Stimulated activated effector memory CD8-positive, alpha-beta T cell treated with anti-CD3 and anti-CD28 coated beads, Interleukin-12 subunit alpha, Interleukin-12 subunit beta, amount 100 ng/mL, for 72 hours (primary cell): ENCODE data around the gene RBX1.

Experiments
- ATAC-seq: fragments of 150-1000 bp; cut with Tn5 transposase; 2 replicates; pipeline ENCODE4 v1.10.0; 2021
- DNase-seq, 2 donors: peaks; one replicate each; pipeline ENCODE4 v3.0.0; 2021 to 2022; ENCODE audit warnings: low spot score in 2 of 2
- H3K27ac Mint-ChIP-seq: one replicate; pipeline ENCODE4 v1.8.0; 2022; ENCODE audit warnings: mild to moderate bottlenecking, mixed read lengths
- H3K36me3 Mint-ChIP-seq: one replicate; pipeline ENCODE4 v1.8.0; 2022; ENCODE audit warnings: mild to moderate bottlenecking, mixed read lengths
- H3K4me1 Mint-ChIP-seq: one replicate; pipeline ENCODE4 v1.8.0; 2022; ENCODE audit warnings: mixed read lengths
- H3K4me3 Mint-ChIP-seq: one replicate; pipeline ENCODE4 v1.8.0; 2022; ENCODE audit warnings: mild to moderate bottlenecking, mixed read lengths
- H3K9me3 Mint-ChIP-seq: one replicate; pipeline ENCODE4 v1.8.0; 2022; ENCODE audit warnings: mixed read lengths

Gene RBX1

GRCh38 chr22:40957601-40958000 lies 6.4 kb downstream of the RBX1 start:
- Mint-ChIP-seq H3K4me1 (peaks cover 19% of the 10 kb centered on the region), H3K9me3 (no peaks in the 10 kb centered on the region), H3K36me3 (peaks cover 100% of the 10 kb centered on the region), H3K27ac (peak overlapping the region; percentile 60), H3K4me3 (no peak overlapping the region)
- DNase-seq: no peak
- no peak for ATAC-seq

GRCh38 chr22:40958299-40958698 lies 7.1 kb downstream of the RBX1 start:
- Mint-ChIP-seq H3K36me3 (peaks cover 100% of the 10 kb centered on the region), H3K27ac (peak overlapping the region; percentile 60), H3K4me1 (peaks cover 17% of the 10 kb centered on the region), H3K4me3 (no peak overlapping the region), H3K9me3 (no peaks in the 10 kb centered on the region)
- DNase-seq (no peak), ATAC-seq (no peak)

- Mint-ChIP-seq H3K9me3 (no peaks in the 10 kb centered on the region), H3K36me3 (peaks cover 100% of the 10 kb centered on the region), H3K4me1 (peaks cover 10% of the 10 kb centered on the region), H3K4me3 (no peak overlapping the region), H3K27ac (peak overlapping the region; percentile 60)
- ATAC-seq (no peak), DNase-seq (no peak)
Observed at GRCh38 chr22:40960145-40960544, 9.0 kb downstream of the RBX1 start.

- no peaks in the 10 kb centered on the region for H3K9me3 Mint-ChIP-seq
- DNase-seq (no peak), ATAC-seq (no peak)
- H3K36me3 Mint-ChIP-seq: peaks cover 100% of the 10 kb centered on the region
- no peak overlapping the region for H3K4me3 Mint-ChIP-seq
- peak overlapping the region; percentile 57 for H3K27ac Mint-ChIP-seq
- H3K4me1 Mint-ChIP-seq: peaks cover 5% of the 10 kb centered on the region
Observed at GRCh38 chr22:40965936-40966725, 15.0 kb downstream of the RBX1 start.

- Mint-ChIP-seq H3K9me3 (no peaks in the 10 kb centered on the region), H3K4me1 (peaks cover 5% of the 10 kb centered on the region), H3K27ac (peak overlapping the region; percentile 57), H3K4me3 (no peak overlapping the region), H3K36me3 (peaks cover 100% of the 10 kb centered on the region)
- ATAC-seq (no peak), DNase-seq (no peak)
Observed at GRCh38 chr22:40966726-40967085, 15.5 kb downstream of the RBX1 start.

- Mint-ChIP-seq H3K4me1 (peaks cover 5% of the 10 kb centered on the region), H3K4me3 (no peak overlapping the region), H3K27ac (peak overlapping the region; percentile 57), H3K9me3 (no peaks in the 10 kb centered on the region), H3K36me3 (peaks cover 100% of the 10 kb centered on the region)
- ATAC-seq (no peak), DNase-seq (no peak)
Observed at GRCh38 chr22:40967111-40967760, 16.1 kb downstream of the RBX1 start.

- no peak for DNase-seq
- H3K36me3 Mint-ChIP-seq: peaks cover 61% of the 10 kb centered on the region
- H3K9me3 Mint-ChIP-seq: no peaks in the 10 kb centered on the region
- peak overlapping the region; percentile 30 for H3K27ac Mint-ChIP-seq
- peaks cover 7% of the 10 kb centered on the region for H3K4me1 Mint-ChIP-seq
- no peak overlapping the region for H3K4me3 Mint-ChIP-seq
- ATAC-seq: no peak
Observed at GRCh38 chr22:40972587-40972986, 21.4 kb downstream of the RBX1 start.

GRCh38 chr22:40973144-40973543 lies 22.0 kb downstream of the RBX1 start:
- Mint-ChIP-seq H3K4me3 (no peak overlapping the region), H3K36me3 (peaks cover 56% of the 10 kb centered on the region), H3K9me3 (no peaks in the 10 kb centered on the region), H3K4me1 (peaks cover 7% of the 10 kb centered on the region), H3K27ac (no peak overlapping the region)
- DNase-seq (no peak), ATAC-seq (no peak)

GRCh38 chr22:40975366-40975765 lies 24.2 kb downstream of the RBX1 start:
- Mint-ChIP-seq H3K36me3 (peaks cover 34% of the 10 kb centered on the region), H3K4me3 (no peak overlapping the region), H3K27ac (no peak overlapping the region), H3K9me3 (no peaks in the 10 kb centered on the region), H3K4me1 (peaks cover 7% of the 10 kb centered on the region)
- DNase-seq: no peak
- no peak for ATAC-seq

GRCh38 chr22:40976866-40977700 lies 25.9 kb downstream of the RBX1 start:
- peaks cover 7% of the 10 kb centered on the region for H3K4me1 Mint-ChIP-seq
- H3K9me3 Mint-ChIP-seq: no peaks in the 10 kb centered on the region
- H3K4me3 Mint-ChIP-seq: no peak overlapping the region
- peaks cover 16% of the 10 kb centered on the region for H3K36me3 Mint-ChIP-seq
- peak overlapping the region; percentile 43 for H3K27ac Mint-ChIP-seq
- DNase-seq: no peak
- ATAC-seq: peak; percentile 91

- Mint-ChIP-seq H3K27ac (no peak overlapping the region), H3K9me3 (no peaks in the 10 kb centered on the region), H3K4me3 (no peak overlapping the region), H3K36me3 (no peaks in the 10 kb centered on the region), H3K4me1 (peaks cover 7% of the 10 kb centered on the region)
- no peak for ATAC-seq
- DNase-seq: no peak
Observed at GRCh38 chr22:40979198-40979597, 28.0 kb downstream of the RBX1 start.

GRCh38 chr22:40979871-40980270 lies 28.7 kb downstream of the RBX1 start:
- Mint-ChIP-seq H3K36me3 (no peaks in the 10 kb centered on the region), H3K4me3 (no peak overlapping the region), H3K9me3 (no peaks in the 10 kb centered on the region), H3K4me1 (peaks cover 7% of the 10 kb centered on the region), H3K27ac (no peak overlapping the region)
- DNase-seq (no peak), ATAC-seq (no peak)

- H3K4me1 Mint-ChIP-seq: no peaks in the 10 kb centered on the region
- ATAC-seq: no peak
- no peak overlapping the region for H3K4me3 Mint-ChIP-seq
- no peaks in the 10 kb centered on the region for H3K9me3 Mint-ChIP-seq
- no peak for DNase-seq
- H3K36me3 Mint-ChIP-seq: no peaks in the 10 kb centered on the region
- H3K27ac Mint-ChIP-seq: no peak overlapping the region
Observed at GRCh38 chr22:40982482-40983385, 31.6 kb downstream of the RBX1 start.

GRCh38 chr22:40991298-40991697 lies 40.1 kb downstream of the RBX1 start:
- ATAC-seq (no peak), DNase-seq (no peak)
- Mint-ChIP-seq H3K27ac (no peak overlapping the region), H3K36me3 (no peaks in the 10 kb centered on the region), H3K9me3 (no peaks in the 10 kb centered on the region), H3K4me3 (no peak overlapping the region), H3K4me1 (no peaks in the 10 kb centered on the region)

GRCh38 chr22:40995821-40996220 lies 44.6 kb downstream of the RBX1 start:
- H3K4me3 Mint-ChIP-seq: no peak overlapping the region
- DNase-seq (no peak), ATAC-seq (no peak)
- H3K36me3 Mint-ChIP-seq: no peaks in the 10 kb centered on the region
- H3K27ac Mint-ChIP-seq: no peak overlapping the region
- H3K4me1 Mint-ChIP-seq: no peaks in the 10 kb centered on the region
- H3K9me3 Mint-ChIP-seq: no peaks in the 10 kb centered on the region
